ENCODE measurements around the gene OTOG. TPM values are rescaled to one million over a fixed set of nuclear protein-coding genes. Genes with fewer than 3 reads are reported as not detected.

The OTOG gene
- total and polyA plus RNA-seq, 12 donors: not detected

GRCh38 chr11:17575431-17576425, 28.7 kb downstream of the OTOG start:
- intact Hi-C loops (cut with DNase I): no loop called here
- no peak for TF ChIP-seq POLR2A (IDR thresholded peaks at IDR 0.05)
- TF ChIP-seq CTCF (IDR thresholded peaks at IDR 0.05): no peak
- 82 to 91% (median 88%) methylated on average over 10 to 16 of the region's 16 CpGs for WGBS, 4 donors
- H3K4me1 ChIP-seq (replicated peaks in 1 of 2): no peaks in the 10 kb centered on the region
- H3K4me3 ChIP-seq: no peak overlapping the region
- no peaks in the 10 kb centered on the region for H3K9me3 ChIP-seq (replicated peaks in 1 of 3)
- no peaks in the 10 kb centered on the region for H3K36me3 ChIP-seq (replicated peaks in 1 of 2)
- no peaks in the 10 kb centered on the region for H3K27me3 ChIP-seq
- no peak overlapping the region for H3K27ac ChIP-seq
- DNase-seq: peak in 1 of 7 donors; percentile 2

DNA sequence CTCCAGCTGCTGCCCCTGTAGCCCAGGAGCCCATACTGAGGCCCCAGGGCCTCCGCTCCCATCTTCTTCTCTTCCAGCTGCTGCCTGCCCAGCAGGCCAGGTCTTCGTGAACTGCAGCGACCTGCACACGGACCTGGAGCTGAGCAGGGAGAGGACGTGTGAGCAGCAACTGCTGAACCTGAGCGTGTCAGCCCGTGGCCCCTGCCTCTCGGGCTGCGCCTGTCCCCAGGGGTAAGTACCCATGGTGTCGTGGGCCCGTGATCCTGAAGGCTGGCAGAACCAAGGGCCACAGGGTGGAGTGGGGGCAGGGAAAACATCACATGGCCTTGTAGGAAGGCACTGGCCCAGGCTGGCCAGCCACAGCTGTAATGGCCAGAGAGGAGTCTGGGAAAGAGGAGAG, 31.2 kb downstream of the OTOG start:
- Histone ChIP-seq H3K27ac (no peak overlapping the region), H3K4me3 (no peak overlapping the region), H3K9me3 (replicated peaks in 1 of 3) (no peaks in the 10 kb centered on the region), H3K36me3 (replicated peaks in 1 of 2) (no peaks in the 10 kb centered on the region), H3K27me3 (no peaks in the 10 kb centered on the region), H3K4me1 (replicated peaks in 1 of 2) (no peaks in the 10 kb centered on the region)
- intact Hi-C loops (cut with DNase I): no loop called here
- no peak for DNase-seq
- WGBS, 4 donors: 72 to 90% (median 87%) methylated on average over 5 to 11 of the region's 11 CpGs
- TF ChIP-seq POLR2A (IDR thresholded peaks at IDR 0.05) (no peak), CTCF (IDR thresholded peaks at IDR 0.05) (no peak)

GRCh38 chr11:17578958-17579357, 31.9 kb downstream of the OTOG start:
- Histone ChIP-seq H3K9me3 (replicated peaks in 1 of 3) (no peaks in the 10 kb centered on the region), H3K36me3 (replicated peaks in 1 of 2) (no peaks in the 10 kb centered on the region), H3K27me3 (no peaks in the 10 kb centered on the region), H3K4me1 (replicated peaks in 1 of 2) (no peaks in the 10 kb centered on the region), H3K4me3 (no peak overlapping the region), H3K27ac (no peak overlapping the region)
- intact Hi-C loops (cut with DNase I): no loop called here
- WGBS, 4 donors: 83 to 95% (median 85%) methylated on average over 6 to 8 of the region's 8 CpGs
- DNase-seq: peak in 2 of 7 donors; percentile 9 to 24
- no peak for TF ChIP-seq CTCF (IDR thresholded peaks at IDR 0.05)
- no peak for TF ChIP-seq POLR2A (IDR thresholded peaks at IDR 0.05)

DNA sequence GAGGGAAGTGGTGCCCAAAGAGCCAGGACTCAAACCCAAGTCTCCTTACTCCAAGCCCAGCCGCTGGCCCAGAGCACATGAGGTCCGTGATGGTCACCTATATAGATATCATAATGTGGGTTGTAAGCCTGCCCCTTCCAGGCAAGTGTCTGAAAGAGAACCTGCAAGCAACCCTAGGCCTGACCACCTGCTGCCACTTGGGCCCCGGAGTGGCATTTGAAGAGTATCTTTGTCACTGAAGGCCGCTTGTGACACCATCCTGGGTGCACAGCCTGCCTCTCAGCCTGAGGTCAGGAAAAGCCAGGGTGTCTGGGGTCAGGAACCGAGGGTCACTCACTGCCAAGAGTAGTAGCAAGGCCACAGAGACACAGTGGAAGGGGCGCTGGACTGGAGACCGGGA, 32.4 kb downstream of the OTOG start:
- WGBS, 4 donors: 60 to 89% (median 82%) methylated on average over 2 to 7 of the region's 7 CpGs
- TF ChIP-seq POLR2A (IDR thresholded peaks at IDR 0.05): no peak
- TF ChIP-seq CTCF (IDR thresholded peaks at IDR 0.05): no peak
- no peak overlapping the region for H3K4me3 ChIP-seq
- no peaks in the 10 kb centered on the region for H3K36me3 ChIP-seq (replicated peaks in 1 of 2)
- no peaks in the 10 kb centered on the region for H3K4me1 ChIP-seq (replicated peaks in 1 of 2)
- no peaks in the 10 kb centered on the region for H3K27me3 ChIP-seq
- H3K27ac ChIP-seq: no peak overlapping the region
- intact Hi-C loops (cut with DNase I): no loop called here
- DNase-seq: peak in 2 of 7 donors; percentile 5 to 35
- H3K9me3 ChIP-seq (replicated peaks in 1 of 3): no peaks in the 10 kb centered on the region
